ENCODE data around the gene NGFR.

- TF ChIP-seq NRF1 (conservative IDR thresholded peaks at IDR 0.05 in 1 of 2, IDR thresholded peaks at IDR 0.05 in 1 of 2) (no peak), YBX1 (IDR thresholded peaks at IDR 0.05) (no peak), PREB (CRISPR knock-in tag; IDR thresholded peaks at IDR 0.05) (no peak), ZNF324 (CRISPR knock-in tag; IDR thresholded peaks at IDR 0.05) (no peak)
Observed at GRCh38 chr17:49459401-49459984, 35.6 kb upstream of the NGFR start.
